GM18498 (cell line): ENCODE results near the gene OFD1.
"Not testable (repeated sequence)": the region's sequence is repeated elsewhere in the genome, so short reads cannot be mapped to it uniquely, and the experiment has no call there.

Source experiments
- ATAC-seq: cut with Tn5 transposase; IDR thresholded peaks from one replicate; pipeline ENCODE4 v1.9.1; 2021; ENCODE audit warnings: mild to moderate bottlenecking, moderate library complexity; ENCODE audit not compliant: unreplicated experiment

The OFD1 gene

DNA sequence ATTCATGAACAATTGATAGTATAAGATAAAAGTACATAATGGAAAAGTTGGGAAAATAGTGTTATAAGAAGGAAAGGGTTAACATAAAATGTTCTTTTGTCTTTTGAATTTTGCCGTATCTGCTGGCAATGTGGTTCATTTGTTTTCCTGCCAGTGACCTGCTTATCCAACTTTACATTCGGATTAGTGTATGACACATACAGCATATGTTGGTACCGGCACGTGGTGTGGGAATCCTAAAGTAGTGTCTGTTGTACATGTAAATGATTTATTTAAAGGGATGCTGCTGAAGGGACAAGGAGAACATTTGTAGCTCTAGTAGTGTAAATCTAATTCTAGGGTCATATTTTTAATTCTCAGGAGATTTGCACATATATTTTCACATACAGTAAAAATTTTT, 34.2 kb upstream of the OFD1 start:
- ATAC-seq, result no peak

DNA sequence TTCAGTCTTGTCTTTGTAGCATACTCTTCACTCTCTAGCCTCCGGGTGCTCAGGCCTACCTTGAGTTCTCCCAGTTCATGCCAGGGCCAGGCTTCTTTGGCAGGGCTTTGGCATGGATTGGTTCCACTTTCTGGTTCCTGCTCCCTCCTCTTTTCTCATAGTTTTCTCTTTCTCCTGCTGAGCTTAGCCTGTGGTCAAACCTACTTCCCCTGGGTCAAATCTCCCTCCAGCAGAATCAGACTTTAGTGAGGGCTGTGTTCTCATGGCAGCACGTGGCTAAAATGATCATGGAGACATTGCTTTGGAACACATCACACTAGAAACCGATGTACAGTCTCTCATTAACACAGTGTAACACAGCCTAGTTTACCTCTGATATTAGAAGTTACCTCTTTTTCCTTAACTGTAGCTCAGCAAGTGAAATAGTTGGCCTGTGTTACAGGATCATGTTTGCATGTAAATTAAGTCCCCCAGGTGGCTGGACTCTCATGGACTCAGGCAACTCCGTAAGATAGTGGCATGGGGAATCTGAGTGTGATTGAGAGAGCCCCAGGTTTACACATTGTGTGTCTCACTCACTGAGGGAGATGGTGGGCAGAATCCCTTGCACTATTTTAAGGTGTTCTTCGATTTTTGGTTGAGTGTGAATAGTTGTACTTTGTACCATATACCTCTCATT, 32.3 kb upstream of the OFD1 start:
- no peak for ATAC-seq

DNA sequence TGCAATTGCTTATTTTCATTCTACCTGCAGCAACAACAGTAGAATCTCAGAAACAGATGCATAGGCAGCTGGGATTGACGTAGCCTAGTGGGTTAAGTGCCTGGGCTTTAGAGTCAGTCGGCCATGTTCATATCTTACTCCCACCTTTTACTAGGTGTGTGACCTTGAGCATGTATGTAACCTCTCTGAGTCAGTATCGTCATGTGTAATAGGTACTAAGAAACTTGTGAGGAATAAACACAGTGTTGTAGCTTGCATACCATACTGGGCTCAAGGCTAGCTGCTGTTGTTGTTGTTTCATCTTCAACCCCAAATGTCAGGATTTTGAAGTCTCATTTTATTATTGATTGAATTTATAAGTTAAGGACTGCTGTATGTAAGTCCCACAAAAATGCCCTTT, 31.4 kb upstream of the OFD1 start:
- ATAC-seq, result no peak

DNA sequence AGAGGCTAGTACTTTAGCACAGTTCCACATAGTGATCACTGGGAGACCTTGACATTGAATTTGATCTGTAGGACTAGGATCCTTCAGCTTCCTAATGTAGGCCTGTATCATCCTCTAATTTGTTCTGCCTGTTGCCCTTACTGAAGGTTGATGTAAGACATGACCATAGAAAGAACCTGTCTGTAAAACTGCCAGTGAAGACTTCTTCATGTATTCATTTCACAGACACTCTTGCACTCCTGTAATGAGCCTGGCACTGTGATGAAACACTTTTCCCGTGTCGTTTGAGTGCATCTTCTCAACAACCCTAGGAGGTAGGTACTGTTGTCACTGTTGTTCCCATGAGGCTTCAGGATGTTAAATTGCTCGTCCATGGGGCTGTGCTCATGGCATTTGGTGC, 31.0 kb upstream of the OFD1 start:
- ATAC-seq, result no peak

DNA sequence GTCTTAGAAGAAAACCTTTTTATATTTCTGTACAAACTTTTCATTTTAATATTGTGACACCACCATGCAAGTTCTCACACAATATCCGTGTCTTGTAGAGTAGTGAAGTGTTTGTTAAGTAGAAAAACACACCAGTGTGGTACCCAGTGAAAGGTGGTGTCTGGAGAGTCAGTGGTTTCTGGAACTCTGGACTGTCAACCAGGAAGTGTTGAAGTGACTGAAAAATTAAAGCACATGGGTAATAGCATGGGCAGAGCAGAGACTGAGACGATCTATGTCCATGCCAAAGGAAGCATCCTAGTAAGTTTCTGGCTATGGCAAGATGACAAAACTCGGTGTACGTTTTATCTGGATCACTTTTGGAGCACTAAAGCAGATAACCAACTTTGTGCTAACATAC, 23.4 kb upstream of the OFD1 start:
- no peak for ATAC-seq

DNA sequence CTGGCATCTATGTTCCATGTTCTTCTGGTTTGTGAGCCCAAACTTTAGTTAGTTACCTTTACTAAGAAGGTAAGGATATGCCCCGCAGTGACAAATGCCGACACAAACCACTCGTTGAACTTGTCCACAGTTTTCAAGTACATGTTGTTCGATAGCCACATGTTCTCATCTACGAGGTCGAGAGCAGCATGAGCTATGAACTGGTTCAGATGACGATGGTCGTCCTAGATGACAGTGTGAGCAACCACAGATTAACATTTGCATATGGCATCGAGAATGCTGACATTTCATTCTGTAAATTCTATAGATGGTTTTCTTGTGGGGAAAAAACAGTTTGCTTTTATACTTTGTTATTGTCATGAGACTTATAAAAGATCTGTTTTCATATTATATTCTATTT, 18.1 kb upstream of the OFD1 start:
- no peak for ATAC-seq

DNA sequence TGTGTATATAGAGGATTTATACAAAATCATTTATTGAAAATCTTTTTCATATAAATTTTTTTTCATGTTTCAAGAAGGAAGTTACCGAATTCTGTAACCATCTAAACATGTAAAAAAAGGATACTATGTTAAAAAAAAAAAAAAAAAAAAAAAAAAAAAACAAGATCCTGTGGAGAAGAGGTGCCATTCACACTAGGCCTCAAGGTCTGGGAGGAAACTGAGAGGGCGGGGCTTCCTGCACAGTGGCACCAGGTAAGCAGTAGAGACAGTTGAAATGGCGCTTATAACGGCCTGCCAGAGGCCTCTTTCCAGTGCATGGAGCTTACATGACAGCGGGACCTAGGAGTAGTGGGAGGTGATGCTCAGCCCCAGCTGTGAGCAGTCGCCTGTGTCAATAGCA, 17.6 kb upstream of the OFD1 start:
- ATAC-seq, result no peak

GRCh38 chrX:13717700-13718472, 16.7 kb upstream of the OFD1 start:
- no peak for ATAC-seq

GRCh38 chrX:13719192-13719856, 15.2 kb upstream of the OFD1 start:
- ATAC-seq, result no peak

- ATAC-seq, result no peak
Measured at GRCh38 chrX:13721371-13721770, 13.2 kb upstream of the OFD1 start.

GRCh38 chrX:13721819-13722519, 12.6 kb upstream of the OFD1 start:
- no peak for ATAC-seq

DNA sequence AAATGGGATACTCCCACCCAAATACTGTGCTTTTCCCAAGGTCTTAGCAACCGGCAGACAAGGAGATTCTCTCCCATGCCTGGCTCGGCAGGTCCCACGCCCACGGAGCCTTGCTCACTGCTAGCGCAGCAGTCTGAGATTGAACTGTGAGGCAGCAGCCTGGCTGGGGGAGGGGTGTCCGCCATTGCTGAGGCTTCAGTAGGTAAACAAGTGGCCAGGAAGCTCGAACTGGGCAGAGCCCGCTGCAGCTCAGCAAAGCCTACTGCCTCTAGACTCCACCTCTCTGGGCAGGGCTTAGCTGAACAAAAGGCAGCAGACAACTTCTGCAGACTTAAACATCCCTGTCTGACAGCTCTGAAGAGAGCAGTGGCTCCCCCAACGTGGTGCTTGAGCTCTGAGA, 9.7 kb upstream of the OFD1 start:
- not testable (repeated sequence) for ATAC-seq

DNA sequence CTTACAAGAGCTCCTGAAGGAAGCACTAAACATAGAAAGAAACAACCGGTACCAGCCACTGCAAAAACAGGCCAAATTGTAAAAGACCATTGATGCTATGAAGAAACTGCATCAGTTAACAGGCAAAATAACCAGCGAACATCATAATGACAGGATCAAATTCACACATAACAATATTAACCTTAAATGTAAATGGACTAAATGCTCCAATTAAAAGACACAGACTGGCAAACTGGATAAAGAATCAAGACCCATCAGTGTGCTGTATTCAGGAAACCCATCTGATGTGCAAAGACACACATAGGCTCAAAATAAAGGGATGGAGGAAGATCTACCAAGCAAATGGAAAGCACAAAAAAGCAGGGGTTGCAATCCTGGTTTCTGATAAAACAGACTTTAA, 8.0 kb upstream of the OFD1 start:
- ATAC-seq, result not testable (repeated sequence)

DNA sequence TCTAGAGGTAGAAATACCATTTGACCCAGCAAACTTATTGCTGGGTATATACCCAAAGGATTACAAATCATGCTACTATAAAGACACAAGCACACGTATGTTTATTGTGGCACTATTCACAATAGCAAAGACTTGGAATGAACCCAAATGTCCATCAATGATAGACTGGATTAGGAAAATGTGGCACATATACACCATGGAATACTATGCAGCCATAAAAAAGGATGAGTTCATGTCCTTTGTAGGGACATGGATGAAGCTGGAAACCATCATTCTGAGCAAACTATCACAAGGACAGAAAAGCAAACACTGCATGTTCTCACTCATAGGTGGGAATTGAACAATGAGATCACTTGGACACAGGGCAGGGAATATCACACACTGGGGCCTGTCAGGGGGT, 4.0 kb upstream of the OFD1 start:
- ATAC-seq, result not testable (repeated sequence)

DNA sequence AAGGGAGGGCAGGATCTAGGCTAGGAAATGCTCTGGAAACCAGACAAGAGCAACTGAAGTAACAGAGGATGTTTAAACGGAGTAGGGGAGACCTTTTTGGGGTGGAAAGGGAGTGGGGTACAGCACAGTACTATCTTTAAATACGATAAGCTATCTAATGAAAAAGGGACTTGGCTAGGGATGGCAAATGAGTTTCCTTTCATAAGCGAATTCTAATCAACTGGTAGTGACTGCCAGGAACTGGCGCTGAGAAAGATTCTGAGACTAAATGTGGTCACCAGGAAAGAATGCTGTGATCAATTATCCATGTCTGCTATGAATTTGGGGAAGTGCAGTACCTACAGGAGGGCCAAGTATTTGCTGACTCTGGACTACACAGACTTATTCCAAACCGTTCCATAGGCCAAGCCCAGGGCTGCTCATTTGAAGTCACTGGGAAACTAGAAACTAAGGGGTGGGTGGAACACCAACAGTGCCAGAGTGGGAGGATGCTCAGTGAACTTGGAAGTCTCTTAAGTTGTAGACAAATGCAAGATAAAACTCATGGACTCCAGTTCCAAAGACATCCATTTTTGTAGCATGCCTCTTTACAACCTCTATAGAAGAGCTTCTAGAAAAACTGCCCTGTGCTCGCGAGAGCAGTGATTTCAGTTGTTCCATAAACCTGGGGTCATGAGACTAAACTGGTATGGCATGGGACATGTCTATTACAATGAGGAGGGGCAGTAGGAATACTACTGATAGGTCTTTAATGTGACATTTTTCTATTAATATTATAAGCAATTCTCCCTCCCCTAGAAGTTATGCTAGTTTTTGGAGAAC, 2.1 kb upstream of the OFD1 start:
- no peak for ATAC-seq

- no peak for ATAC-seq
Measured at GRCh38 chrX:13733506-13733905, 1.0 kb upstream of the OFD1 start.

GRCh38 chrX:13741695-13742094, 7.1 kb downstream of the OFD1 start:
- ATAC-seq, result no peak

GRCh38 chrX:13742397-13743176, 8.0 kb downstream of the OFD1 start:
- peak; percentile 93 for ATAC-seq

DNA sequence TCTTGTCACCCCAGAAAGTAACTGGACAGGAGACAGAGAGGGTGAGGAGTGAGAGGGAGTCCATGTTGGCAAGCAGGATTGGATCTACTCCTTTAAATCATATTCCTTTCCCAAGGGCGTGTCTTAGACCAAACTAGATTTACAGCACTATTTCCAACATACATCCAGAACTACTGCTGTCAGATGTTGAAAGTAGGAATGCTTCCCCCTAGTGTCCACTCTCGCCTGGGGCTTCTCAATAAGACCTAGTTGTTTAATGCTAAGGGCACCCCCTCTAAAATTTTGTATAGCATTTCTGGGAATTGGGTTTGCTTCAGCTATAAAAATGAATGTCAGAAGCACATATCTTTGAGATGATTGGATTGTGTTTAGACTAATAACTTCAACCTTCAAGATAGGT, 13.3 kb downstream of the OFD1 start:
- no peak for ATAC-seq

GRCh38 chrX:13748486-13748885, 13.9 kb downstream of the OFD1 start:
- no peak for ATAC-seq
